Testis (tissue), 2 donors: ENCODE measurements around the gene C6orf47.

Source experiments
- POLR2A ChIP-seq: fragments of 450-650 bp; IDR thresholded peaks from one replicate; pipeline ENCODE4 v1.6.1; 2017; ENCODE audit warnings: antibody characterized with exemption, mild to moderate bottlenecking, moderate library complexity
- TF ChIP-seq, protein P1 (sequence below), 3 experiments: fragments of 450-650 bp in 2 of 3; fragments of 200-600 bp in 1 of 3; sonication (generic) in 1 of 3; IDR thresholded peaks; one replicate each; pipeline ENCODE4 v1.5.1; 2016 to 2019; ENCODE audit warnings: antibody characterized with exemption in 3 of 3, mild to moderate bottlenecking in 2 of 3, moderate library complexity in 1 of 3

DNA sequence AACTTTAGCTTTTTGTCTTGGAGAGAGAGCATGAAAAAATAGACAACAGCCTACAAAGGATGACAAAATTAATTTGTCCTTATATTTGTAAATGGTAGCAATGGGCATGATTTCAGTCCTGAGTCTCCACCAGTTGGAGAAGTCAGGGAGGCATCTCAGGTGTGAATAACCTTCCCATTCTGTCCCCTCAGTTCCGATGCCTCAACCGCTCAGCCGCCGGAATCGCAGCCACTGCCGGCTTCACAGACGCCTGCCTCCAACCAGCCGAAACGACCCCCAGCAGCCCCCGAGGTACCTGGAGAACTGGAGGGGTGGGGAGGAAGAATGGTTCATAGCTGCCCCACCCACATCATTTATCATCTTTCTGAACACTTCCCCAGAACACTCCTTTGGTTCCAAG, 36.5 kb downstream of the C6orf47 start:
- TF ChIP-seq, protein P1, sequence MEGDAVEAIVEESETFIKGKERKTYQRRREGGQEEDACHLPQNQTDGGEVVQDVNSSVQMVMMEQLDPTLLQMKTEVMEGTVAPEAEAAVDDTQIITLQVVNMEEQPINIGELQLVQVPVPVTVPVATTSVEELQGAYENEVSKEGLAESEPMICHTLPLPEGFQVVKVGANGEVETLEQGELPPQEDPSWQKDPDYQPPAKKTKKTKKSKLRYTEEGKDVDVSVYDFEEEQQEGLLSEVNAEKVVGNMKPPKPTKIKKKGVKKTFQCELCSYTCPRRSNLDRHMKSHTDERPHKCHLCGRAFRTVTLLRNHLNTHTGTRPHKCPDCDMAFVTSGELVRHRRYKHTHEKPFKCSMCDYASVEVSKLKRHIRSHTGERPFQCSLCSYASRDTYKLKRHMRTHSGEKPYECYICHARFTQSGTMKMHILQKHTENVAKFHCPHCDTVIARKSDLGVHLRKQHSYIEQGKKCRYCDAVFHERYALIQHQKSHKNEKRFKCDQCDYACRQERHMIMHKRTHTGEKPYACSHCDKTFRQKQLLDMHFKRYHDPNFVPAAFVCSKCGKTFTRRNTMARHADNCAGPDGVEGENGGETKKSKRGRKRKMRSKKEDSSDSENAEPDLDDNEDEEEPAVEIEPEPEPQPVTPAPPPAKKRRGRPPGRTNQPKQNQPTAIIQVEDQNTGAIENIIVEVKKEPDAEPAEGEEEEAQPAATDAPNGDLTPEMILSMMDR (IDR thresholded peaks at IDR 0.05) = no peak
- TF ChIP-seq POLR2A = no peak
